Esophagus muscularis mucosa (tissue), 4 donors: ENCODE measurements around the gene PTGDR2. TPM values are rescaled to one million over a fixed set of nuclear protein-coding genes. Genes with fewer than 3 reads are reported as not detected.

ENCODE experiments used
- DNase-seq: peaks from one replicate; pipeline ENCODE4 v3.0.0-alpha.2; 2017; ENCODE audit errors: extremely low spot score
- H3K27ac ChIP-seq, 4 donors: fragments of 200-600 bp; sonication (generic); replicated peaks in 1 of 4; 1 replicate in 3 of 4; 2 replicates in 1 of 4; pipeline ENCODE4 v1.5.1; 2016 to 2019; ENCODE audit warnings: mild to moderate bottlenecking in 1 of 4
- H3K27me3 ChIP-seq, 4 donors: fragments of 200-600 bp; sonication (generic); one replicate each; pipeline versions ENCODE4 v1.5.1 to v1.6.0; 2016 to 2019
- H3K36me3 ChIP-seq, 4 donors: fragments of 200-600 bp; sonication (generic); one replicate each; pipeline ENCODE4 v1.5.1; 2016 to 2019
- H3K4me1 ChIP-seq, 4 donors: fragments of 200-600 bp; sonication (generic); one replicate each; pipeline ENCODE4 v1.5.1; 2016 to 2019
- H3K4me3 ChIP-seq, 4 donors: fragments of 200-600 bp; sonication (generic); 1 replicate in 2 of 4; 2 replicates in 2 of 4; pipeline ENCODE4 v1.5.1; 2016 to 2019; ENCODE audit warnings: mild to moderate bottlenecking in 4 of 4, moderate library complexity in 1 of 4
- H3K9me3 ChIP-seq, 4 donors: fragments of 200-600 bp; sonication (generic); 1 replicate in 3 of 4; 2 replicates in 1 of 4; pipeline ENCODE4 v1.5.1; 2016 to 2019
- EP300 ChIP-seq: sonication (generic); formaldehyde crosslinking; IDR thresholded peaks from one replicate; pipeline ENCODE4 v1.6.1; 2017; ENCODE audit warnings: antibody characterized with exemption
- POLR2A ChIP-seq: fragments of 450-650 bp; IDR thresholded peaks from one replicate; pipeline ENCODE4 v1.6.1; 2017; ENCODE audit warnings: antibody characterized with exemption, moderate library complexity, mild to moderate bottlenecking, low read depth
- POLR2AphosphoS5 ChIP-seq, 2 donors: sonication (generic); formaldehyde crosslinking; IDR thresholded peaks; one replicate each; pipeline ENCODE4 v1.6.1; 2017; ENCODE audit warnings: antibody characterized with exemption in 2 of 2
- WGBS: methylation state at CpG from one replicate; pipeline ENCODE4 v1.1.5; 2018; 5-methylcytosine and 5-hydroxymethylcytosine counted together
- intact Hi-C: fragments of 100-400 bp; cut with DNase I; formaldehyde crosslinking; loops from one replicate; pipeline ENCODE4 v1.15.1; 2023
- total RNA-seq, 4 donors: library from RNA; depleted of rRNA; stranded (reverse); fragments of >200 nt; gene quantifications; one replicate each; pipeline versions ENCODE4 v1.1.0 to v1.2.1, GENCODE V29; 2016
- TF ChIP-seq, protein P1 (sequence below), 3 experiments: fragments of 200-600 bp in 2 of 3; fragments of 450-650 bp in 1 of 3; sonication (generic) in 2 of 3; IDR thresholded peaks; one replicate each; pipeline ENCODE4 v1.5.1; 2017 to 2019; ENCODE audit warnings: antibody characterized with exemption in 3 of 3, mild to moderate bottlenecking in 2 of 3, moderate library complexity in 1 of 3

PTGDR2 gene
- total RNA-seq, 4 donors from 2014 or later, result 0.33 to 2.9 (median 1.8) TPM

GRCh38 chr11:60841797-60842667, 13.7 kb downstream of the PTGDR2 start, which contains the start of gene CCDC86:
Gene CCDC86, plus strand, starts transcription at chr11:60842113. Its CDS starts 12 bp downstream, at chr11:60842125.
- WGBS, result 0% methylated on average over 14 of the region's 57 CpGs
- no peaks in the 10 kb centered on the region for H3K27me3 ChIP-seq
- peak; percentile 100 for DNase-seq
- peaks cover 40 to 54% (median 47%) of the 10 kb centered on the region in 4 donors for H3K4me1 ChIP-seq
- intact Hi-C loops, result loop anchor here (5.0 kb wide), 1 partner anchor 285 kb away; no protein-coding TSS in a partner anchor
- peak; percentile 81 to 96 for TF ChIP-seq POLR2AphosphoS5 (IDR thresholded peaks at IDR 0.05)
- TF ChIP-seq EP300, result no peak
- TF ChIP-seq, protein P1, sequence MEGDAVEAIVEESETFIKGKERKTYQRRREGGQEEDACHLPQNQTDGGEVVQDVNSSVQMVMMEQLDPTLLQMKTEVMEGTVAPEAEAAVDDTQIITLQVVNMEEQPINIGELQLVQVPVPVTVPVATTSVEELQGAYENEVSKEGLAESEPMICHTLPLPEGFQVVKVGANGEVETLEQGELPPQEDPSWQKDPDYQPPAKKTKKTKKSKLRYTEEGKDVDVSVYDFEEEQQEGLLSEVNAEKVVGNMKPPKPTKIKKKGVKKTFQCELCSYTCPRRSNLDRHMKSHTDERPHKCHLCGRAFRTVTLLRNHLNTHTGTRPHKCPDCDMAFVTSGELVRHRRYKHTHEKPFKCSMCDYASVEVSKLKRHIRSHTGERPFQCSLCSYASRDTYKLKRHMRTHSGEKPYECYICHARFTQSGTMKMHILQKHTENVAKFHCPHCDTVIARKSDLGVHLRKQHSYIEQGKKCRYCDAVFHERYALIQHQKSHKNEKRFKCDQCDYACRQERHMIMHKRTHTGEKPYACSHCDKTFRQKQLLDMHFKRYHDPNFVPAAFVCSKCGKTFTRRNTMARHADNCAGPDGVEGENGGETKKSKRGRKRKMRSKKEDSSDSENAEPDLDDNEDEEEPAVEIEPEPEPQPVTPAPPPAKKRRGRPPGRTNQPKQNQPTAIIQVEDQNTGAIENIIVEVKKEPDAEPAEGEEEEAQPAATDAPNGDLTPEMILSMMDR (IDR thresholded peaks at IDR 0.05), result peak in 1 of 3 experiments; percentile 40
- TF ChIP-seq POLR2A, result no peak
- H3K4me3 ChIP-seq, result peak within 1 kb of the TSS; percentile 68 to 92 (median 81)
- H3K27ac ChIP-seq, result peak within 1 kb of the TSS; percentile 69 to 76 (median 70)
- H3K9me3 ChIP-seq, result no peaks in the 10 kb centered on the region
- peaks cover under 1 to 8% (median 1%) of the 10 kb centered on the region in 4 donors for H3K36me3 ChIP-seq

DNA sequence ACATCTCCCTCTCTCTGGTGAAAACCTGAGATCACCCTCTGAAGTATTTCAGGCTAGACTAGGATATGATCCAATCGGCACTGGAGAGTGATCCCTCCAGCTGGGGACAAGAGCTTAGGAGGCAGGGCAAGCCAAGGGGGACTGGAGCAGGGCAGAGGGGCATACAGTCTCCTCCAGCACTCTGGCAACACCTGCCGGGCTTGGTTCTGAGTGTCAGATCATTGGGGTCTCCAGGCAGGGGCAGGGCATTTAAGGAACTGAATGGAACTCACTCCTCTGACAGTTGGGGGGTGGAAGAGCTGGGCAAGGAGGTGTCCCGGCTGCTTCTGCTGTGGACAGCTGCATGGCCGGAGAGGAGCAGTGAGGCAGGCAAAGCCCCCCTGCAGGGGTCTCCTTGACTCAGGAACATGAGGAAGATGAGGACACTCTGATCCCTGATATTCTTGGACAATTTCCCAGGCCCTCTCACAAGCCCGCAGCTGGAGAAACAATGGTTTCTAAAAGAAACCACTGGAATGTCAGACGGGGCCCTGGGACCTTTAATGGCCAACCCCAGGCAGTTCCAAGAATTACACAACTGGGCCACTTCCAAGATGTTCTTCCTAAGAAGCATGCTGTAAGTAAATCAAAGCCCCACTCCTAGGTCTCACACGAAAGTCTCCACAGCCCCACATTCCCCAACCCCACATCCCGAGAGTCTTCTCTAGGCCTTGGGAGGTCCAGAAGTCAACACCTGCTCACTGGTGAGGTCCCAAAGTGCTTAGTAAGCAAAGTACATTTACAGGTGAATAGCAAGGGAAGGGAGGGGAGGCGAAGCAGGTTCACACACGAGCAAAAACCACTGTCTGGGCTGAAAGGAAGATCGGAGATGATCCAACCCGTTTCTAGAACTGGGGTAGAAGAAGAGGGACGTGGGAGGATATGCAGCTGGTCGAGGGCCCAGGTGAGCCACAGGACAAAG, 15.0 kb downstream of the PTGDR2 start:
- H3K27me3 ChIP-seq, result no peaks in the 10 kb centered on the region
- peaks cover 0 to 5% (median 0%) of the 10 kb centered on the region in 4 donors for H3K36me3 ChIP-seq
- intact Hi-C loops, result loop anchor here (5.0 kb wide), 1 partner anchor 287 kb away; no protein-coding TSS in a partner anchor
- peaks cover 40 to 54% (median 47%) of the 10 kb centered on the region in 4 donors for H3K4me1 ChIP-seq
- H3K27ac ChIP-seq, result peak overlapping the region; percentile 69 to 76 (median 70)
- no peaks in the 10 kb centered on the region for H3K9me3 ChIP-seq
- 64% methylated on average over 13 of the region's 14 CpGs for WGBS
- no peak for DNase-seq
- peak overlapping the region in 3 of 4 donors; percentile 68 to 92 (median 74) for H3K4me3 ChIP-seq
- TF ChIP-seq POLR2A, result no peak

DNA sequence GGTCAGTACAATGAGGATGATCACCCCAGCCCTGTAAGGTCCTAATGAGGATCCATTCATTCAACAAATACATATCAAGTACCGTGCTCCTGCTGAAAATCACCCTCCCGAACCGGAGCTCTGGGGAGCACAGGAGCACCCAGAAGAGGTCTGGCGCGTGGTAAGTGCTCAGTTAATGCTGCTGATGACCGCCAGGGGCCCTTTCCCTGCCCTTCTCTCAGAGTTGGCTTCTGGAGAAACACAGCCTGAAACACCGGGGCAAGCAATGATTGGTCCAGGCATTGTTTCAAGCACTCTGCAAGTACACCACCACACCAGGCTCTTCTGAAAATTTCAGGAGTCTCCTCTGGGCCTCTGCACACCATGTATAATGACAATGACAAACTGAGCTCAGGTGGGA, 17.6 kb downstream of the PTGDR2 start:
- no peak for TF ChIP-seq POLR2A
- no peak for TF ChIP-seq POLR2AphosphoS5 (IDR thresholded peaks at IDR 0.05)
- TF ChIP-seq, protein P1 (IDR thresholded peaks at IDR 0.05), result no peak
- no peak for TF ChIP-seq EP300
- Histone ChIP-seq H3K27ac (no peak overlapping the region), H3K27me3 (no peaks in the 10 kb centered on the region), H3K9me3 (no peaks in the 10 kb centered on the region), H3K4me1 (peaks cover 20 to 29% (median 24%) of the 10 kb centered on the region in 4 donors), H3K36me3 (no peaks in the 10 kb centered on the region), H3K4me3 (no peak overlapping the region)
- intact Hi-C loops, result loop anchor here (10.0 kb wide), 1 partner anchor 327 kb away; the partner anchor contains the start of gene VPS37C
- no peak for DNase-seq
- WGBS, result 85% methylated on average over 7 of the region's 7 CpGs

GRCh38 chr11:60836866-60837515, 18.8 kb downstream of the PTGDR2 start:
- Histone ChIP-seq H3K4me3 (no peak overlapping the region), H3K4me1 (peaks cover 14 to 20% (median 16%) of the 10 kb centered on the region in 4 donors), H3K27me3 (peaks cover 0 to 5% (median 0%) of the 10 kb centered on the region in 4 donors), H3K9me3 (no peaks in the 10 kb centered on the region), H3K36me3 (no peaks in the 10 kb centered on the region), H3K27ac (no peak overlapping the region)
- no peak for DNase-seq
- intact Hi-C loops, result loop anchor here (10.0 kb wide), 1 partner anchor 328 kb away; the partner anchor contains the start of gene VPS37C
- 60% methylated on average over 9 of the region's 9 CpGs for WGBS
- TF ChIP-seq, protein P1 (IDR thresholded peaks at IDR 0.05), result no peak
- TF ChIP-seq EP300 (no peak), POLR2AphosphoS5 (IDR thresholded peaks at IDR 0.05) (no peak), POLR2A (no peak)
